Thyroid gland (tissue), 4 donors: Measurements from ENCODE around the gene TUBB. TPM values are rescaled to one million over a fixed set of nuclear protein-coding genes. Genes with fewer than 3 reads are reported as not detected.
"Not testable (repeated sequence)": the region's sequence is repeated elsewhere in the genome, so short reads cannot be mapped to it uniquely, and the experiment has no call there.

Experiments used
- DNase-seq, 2 donors: peaks; one replicate each; pipeline ENCODE4 v3.0.0-alpha.2; 2019
- H3K27ac ChIP-seq, 3 donors: fragments of 200-600 bp; sonication (generic); 1 replicate in 2 of 3; 2 replicates in 1 of 3; pipeline ENCODE4 v1.5.1; 2016 to 2019; ENCODE audit warnings: mild to moderate bottlenecking in 1 of 3, moderate library complexity in 1 of 3
- H3K27me3 ChIP-seq: fragments of 200-600 bp; sonication (generic); one replicate; pipeline ENCODE4 v1.5.1; 2019
- H3K36me3 ChIP-seq, 2 donors: fragments of 200-600 bp; sonication (generic); one replicate each; pipeline ENCODE4 v1.5.1; 2016 to 2019
- H3K4me1 ChIP-seq, 2 donors: fragments of 200-600 bp; sonication (generic); one replicate each; pipeline ENCODE4 v1.5.1; 2017 to 2019
- H3K4me3 ChIP-seq, 3 donors: fragments of 200-600 bp; sonication (generic); replicated peaks in 1 of 3; 1 replicate in 2 of 3; 2 replicates in 1 of 3; pipeline ENCODE4 v1.5.1; 2016; ENCODE audit warnings: mild to moderate bottlenecking in 1 of 3
- H3K9me3 ChIP-seq: fragments of 200-600 bp; sonication (generic); one replicate; pipeline ENCODE4 v1.5.1; 2017
- CTCF ChIP-seq, 6 experiments: fragments of 200-600 bp in 3 of 6; fragments of 450-650 bp in 3 of 6; sonication (generic) in 3 of 6; IDR thresholded peaks; one replicate each; pipeline ENCODE4 v1.5.1; 2016 to 2019; ENCODE audit warnings: antibody characterized with exemption in 6 of 6, mild to moderate bottlenecking in 2 of 6, inconsistent platforms in 1 of 6, moderate library complexity in 1 of 6
- POLR2A ChIP-seq, 2 donors: fragments of 450-650 bp; IDR thresholded peaks; one replicate each; pipeline ENCODE4 v1.6.1; 2017; ENCODE audit warnings: antibody characterized with exemption in 2 of 2, mild to moderate bottlenecking in 2 of 2, moderate library complexity in 1 of 2
- WGBS, 2 donors: methylation state at CpG; one replicate each; pipeline ENCODE4 v1.1.5; 2017; 5-methylcytosine and 5-hydroxymethylcytosine counted together
- intact Hi-C: fragments of 100-400 bp; cut with DNase I; formaldehyde crosslinking; loops from one replicate; pipeline ENCODE4 v1.15.1; 2023
- total RNA-seq, 4 donors: library from RNA; depleted of rRNA; stranded (reverse); fragments of >200 nt; gene quantifications; one replicate each; pipeline ENCODE4 v1.2.3, GENCODE V29; 2016

The TUBB gene
- total RNA-seq, 4 donors from 2014 or later, result 162 to 441 (median 269) TPM

DNA sequence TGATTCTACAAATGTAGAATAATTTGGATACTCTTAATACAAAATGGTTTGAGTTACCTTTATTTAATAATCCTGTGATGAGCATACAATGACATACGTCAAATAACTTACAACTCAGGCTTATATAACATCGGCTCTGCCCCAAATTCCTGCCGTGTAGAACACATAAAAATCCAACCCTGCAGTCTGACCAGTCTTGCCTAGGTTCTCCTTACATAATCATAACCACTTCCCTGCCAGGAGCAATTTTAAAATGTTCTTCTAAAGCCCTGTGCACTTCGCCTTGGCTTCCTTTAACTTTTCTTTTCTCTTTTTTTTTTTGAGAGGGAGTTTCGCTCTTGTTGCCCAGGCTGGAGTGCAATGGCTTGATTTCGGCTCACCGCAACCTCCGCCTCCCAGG, 40.4 kb downstream of the TUBB start:
- TF ChIP-seq POLR2A (IDR thresholded peaks at IDR 0.05) (no peak), CTCF (IDR thresholded peaks at IDR 0.05) (no peak)
- 84 to 85% methylated on average over 8 of the region's 8 CpGs for WGBS, 2 donors
- intact Hi-C loops, result no loop called here
- no peak overlapping the region for H3K27ac ChIP-seq
- peaks cover 26 to 58% of the 10 kb centered on the region in 2 donors for H3K4me1 ChIP-seq
- no peaks in the 10 kb centered on the region for H3K36me3 ChIP-seq
- H3K4me3 ChIP-seq, result no peak overlapping the region
- no peak for DNase-seq
- H3K27me3 ChIP-seq, result no peaks in the 10 kb centered on the region
- H3K9me3 ChIP-seq, result no peaks in the 10 kb centered on the region

GRCh38 chr6:30761791-30762429, 41.8 kb downstream of the TUBB start:
- Histone ChIP-seq H3K4me1 (peaks cover 34 to 71% of the 10 kb centered on the region in 2 donors), H3K36me3 (no peaks in the 10 kb centered on the region), H3K27ac (no peak overlapping the region), H3K4me3 (no peak overlapping the region), H3K9me3 (no peaks in the 10 kb centered on the region), H3K27me3 (no peaks in the 10 kb centered on the region)
- WGBS, 2 donors, result 90 to 93% methylated on average over 4 of the region's 4 CpGs
- intact Hi-C loops, result no loop called here
- no peak for DNase-seq
- TF ChIP-seq CTCF (IDR thresholded peaks at IDR 0.05) (no peak), POLR2A (IDR thresholded peaks at IDR 0.05) (no peak)

DNA sequence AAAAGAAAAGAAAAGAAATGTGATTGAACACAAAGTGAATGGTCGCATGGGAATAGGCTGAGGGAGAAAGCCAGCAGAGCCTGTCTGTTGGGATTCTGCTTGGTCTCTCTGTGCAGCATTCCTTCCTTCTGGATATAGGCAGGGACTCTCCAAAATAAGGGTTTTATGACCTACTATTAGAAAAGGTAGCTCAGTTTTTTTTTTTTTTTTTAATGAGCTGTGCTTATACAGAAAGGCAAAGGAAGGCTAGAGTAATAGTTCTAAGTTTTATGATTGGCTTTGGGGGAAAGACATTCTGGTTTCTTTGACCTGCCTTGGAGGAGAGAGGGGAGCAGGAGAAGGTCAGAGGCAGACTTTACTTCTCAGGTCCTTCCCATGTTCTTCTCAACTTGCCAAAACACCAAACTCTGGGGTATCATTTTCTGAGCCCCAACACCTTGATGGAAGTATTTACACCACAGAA, 43.0 kb downstream of the TUBB start:
- Histone ChIP-seq H3K9me3 (no peaks in the 10 kb centered on the region), H3K27me3 (no peaks in the 10 kb centered on the region), H3K36me3 (no peaks in the 10 kb centered on the region), H3K4me3 (no peak overlapping the region), H3K4me1 (peaks cover 35 to 81% of the 10 kb centered on the region in 2 donors), H3K27ac (peak overlapping the region; percentile 88 to 90 (median 90))
- intact Hi-C loops, result no loop called here
- TF ChIP-seq POLR2A (IDR thresholded peaks at IDR 0.05), result no peak
- TF ChIP-seq CTCF (IDR thresholded peaks at IDR 0.05), result no peak
- no peak for DNase-seq
- whole genome bisulfite sequencing, 2 donors, result 95 to 98% methylated on average over 1 of the region's 1 CpG

DNA sequence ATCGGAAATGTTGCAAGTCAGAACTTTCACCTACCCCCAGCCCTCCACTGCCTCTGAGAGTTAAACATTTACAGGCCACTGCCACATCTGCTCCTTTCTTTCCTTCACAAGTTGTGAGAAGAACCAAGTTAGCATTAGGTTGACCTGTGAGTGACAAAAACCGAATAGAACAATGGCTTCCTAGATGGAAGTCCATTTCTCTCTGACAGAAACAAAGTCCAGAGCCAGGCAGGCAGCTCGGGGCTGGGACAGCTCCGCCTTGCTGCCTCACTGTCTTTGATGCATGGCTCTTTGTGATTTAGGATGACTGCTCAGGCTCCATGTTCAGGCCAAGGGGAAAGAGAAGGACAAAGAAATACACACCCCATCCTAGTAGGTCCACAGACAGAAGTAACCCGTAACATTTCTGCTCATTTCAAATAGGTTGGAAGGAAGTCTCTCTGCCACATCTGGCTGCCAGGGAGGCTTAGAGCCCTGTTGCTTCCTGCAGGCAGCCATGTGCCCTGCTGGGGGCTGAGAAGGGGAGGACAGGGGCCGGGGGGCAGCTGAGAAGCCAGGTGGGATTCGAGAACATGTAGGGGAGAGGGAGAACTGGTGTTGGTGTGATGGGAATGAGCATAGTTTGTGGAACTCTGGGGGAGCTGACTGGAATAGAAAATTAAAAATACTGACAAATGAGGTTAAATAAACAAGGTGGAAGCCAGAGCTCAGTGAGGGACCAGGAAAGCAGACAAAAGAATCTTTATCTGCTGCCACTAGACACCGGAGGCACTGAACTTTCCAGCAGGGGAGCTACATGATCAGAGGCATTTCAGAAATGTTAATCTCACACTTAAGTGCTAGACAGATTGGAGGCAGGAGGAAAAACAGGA, 43.7 kb downstream of the TUBB start:
- H3K9me3 ChIP-seq, result no peaks in the 10 kb centered on the region
- no peak overlapping the region for H3K4me3 ChIP-seq
- intact Hi-C loops, result no loop called here
- peaks cover 35 to 78% of the 10 kb centered on the region in 2 donors for H3K4me1 ChIP-seq
- WGBS, 2 donors, result 62 to 66% methylated on average over 8 of the region's 8 CpGs
- TF ChIP-seq CTCF (IDR thresholded peaks at IDR 0.05), result peak in 4 of 6 experiments; percentile 32 to 57 (median 38)
- TF ChIP-seq POLR2A (IDR thresholded peaks at IDR 0.05), result peak in 1 of 2 donors; percentile 33
- DNase-seq, result peak; percentile 65 to 72
- peak overlapping the region; percentile 88 to 90 (median 90) for H3K27ac ChIP-seq
- no peaks in the 10 kb centered on the region for H3K36me3 ChIP-seq
- H3K27me3 ChIP-seq, result no peaks in the 10 kb centered on the region

DNA sequence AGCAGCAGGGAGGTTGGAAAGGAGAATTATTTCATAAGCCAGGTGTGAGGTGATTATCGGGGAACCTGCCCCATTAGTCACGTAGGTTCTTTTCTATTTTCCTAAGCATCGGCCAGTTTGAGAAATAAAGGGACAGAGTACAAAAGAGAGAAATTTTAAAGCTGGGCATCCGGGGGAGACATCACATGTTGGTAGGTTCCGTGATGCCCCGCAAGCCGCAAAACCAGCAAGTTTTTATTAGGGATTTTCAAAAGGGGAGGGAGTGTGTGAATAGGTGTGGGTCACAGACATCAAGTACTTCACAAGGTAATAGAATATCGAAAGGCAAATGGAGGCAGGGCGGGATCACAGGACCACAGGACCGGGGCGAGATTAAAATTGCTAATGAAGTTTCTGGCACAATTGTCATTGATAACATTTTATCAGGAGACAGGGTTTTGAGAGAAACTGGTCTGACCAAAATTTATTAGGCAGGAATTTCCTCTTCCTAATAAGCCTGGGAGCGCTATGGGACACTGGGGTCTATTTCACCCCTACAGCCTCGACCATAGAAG, 44.4 kb downstream of the TUBB start:
- Histone ChIP-seq H3K27ac (peak overlapping the region; percentile 62 to 90 (median 88)), H3K4me1 (peaks cover 34 to 78% of the 10 kb centered on the region in 2 donors)
- H3K36me3 ChIP-seq, intact Hi-C loops, H3K4me3 ChIP-seq, H3K27me3 ChIP-seq, H3K9me3 ChIP-seq, DNase-seq: not testable (repeated sequence)
- WGBS, 2 donors, result 59 to 69% methylated on average over 13 of the region's 13 CpGs

- not testable (repeated sequence) for H3K36me3 ChIP-seq
Measured at GRCh38 chr6:30765495-30765894, 45.3 kb downstream of the TUBB start.

More at GRCh38 chr6:30765495-30765894, 45.3 kb downstream of the TUBB start:
- H3K9me3 ChIP-seq, DNase-seq, intact Hi-C loops, H3K27me3 ChIP-seq, H3K4me3 ChIP-seq: not testable (repeated sequence)
- WGBS, 2 donors, result 86 to 88% methylated on average over 1 of the region's 1 CpG
- H3K27ac ChIP-seq, result peak overlapping the region in 1 of 3 donors; percentile 14
- peaks cover 27 to 73% of the 10 kb centered on the region in 2 donors for H3K4me1 ChIP-seq
